Tongue (tissue), 2 donors: Measurements from ENCODE around the gene POLR2A. TPM values are rescaled to one million over a fixed set of nuclear protein-coding genes. Genes with fewer than 3 reads are reported as not detected.

Experiments used
- DNase-seq: peaks from one replicate; pipeline ENCODE4 v3.0.0-alpha.2; 2015
- total RNA-seq: library from RNA; depleted of rRNA; stranded (reverse); fragments of >200 nt; gene quantifications from one replicate; pipeline ENCODE4 v1.2.3, GENCODE V29; 2014

The POLR2A gene
- total RNA-seq, result 71.4 TPM

DNA sequence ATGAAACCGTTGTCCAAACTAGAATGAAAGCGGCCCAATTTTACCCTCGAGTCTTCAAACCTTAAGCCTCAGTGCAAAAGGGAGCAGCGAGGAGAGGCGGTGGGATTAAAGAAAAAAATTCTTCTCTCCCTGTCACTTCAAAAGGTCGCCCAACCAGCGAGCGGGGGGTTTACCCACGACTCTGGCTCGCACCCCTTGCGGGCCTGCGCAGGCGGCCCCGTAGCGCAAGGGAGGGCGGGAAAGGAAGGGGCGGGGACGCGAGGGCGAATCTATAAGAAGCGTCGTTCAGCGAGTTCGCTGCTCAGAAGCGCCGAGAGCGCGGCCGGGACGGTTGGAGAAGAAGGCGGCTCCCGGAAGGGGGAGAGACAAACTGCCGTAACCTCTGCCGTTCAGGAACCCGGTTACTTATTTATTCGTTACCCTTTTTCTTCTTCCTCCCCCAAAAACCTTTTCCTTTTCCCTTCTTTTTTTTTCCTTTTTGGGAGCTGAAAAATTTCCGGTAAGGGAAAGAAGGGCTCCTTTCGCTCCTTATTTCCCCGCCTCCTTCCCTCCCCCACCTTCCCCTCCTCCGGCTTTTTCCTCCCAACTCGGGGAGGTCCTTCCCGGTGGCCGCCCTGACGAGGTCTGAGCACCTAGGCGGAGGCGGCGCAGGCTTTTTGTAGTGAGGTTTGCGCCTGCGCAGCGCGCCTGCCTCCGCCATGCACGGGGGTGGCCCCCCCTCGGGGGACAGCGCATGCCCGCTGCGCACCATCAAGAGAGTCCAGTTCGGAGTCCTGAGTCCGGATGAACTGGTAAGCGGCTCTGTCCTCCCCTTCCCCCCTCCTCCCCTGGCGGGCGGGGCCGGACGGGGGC lies at the start of gene POLR2A:
POLR2A (plus strand) TSS at position 300 of the 852 bp plus-strand sequence.
- DNase-seq, result peak; percentile 99

DNA sequence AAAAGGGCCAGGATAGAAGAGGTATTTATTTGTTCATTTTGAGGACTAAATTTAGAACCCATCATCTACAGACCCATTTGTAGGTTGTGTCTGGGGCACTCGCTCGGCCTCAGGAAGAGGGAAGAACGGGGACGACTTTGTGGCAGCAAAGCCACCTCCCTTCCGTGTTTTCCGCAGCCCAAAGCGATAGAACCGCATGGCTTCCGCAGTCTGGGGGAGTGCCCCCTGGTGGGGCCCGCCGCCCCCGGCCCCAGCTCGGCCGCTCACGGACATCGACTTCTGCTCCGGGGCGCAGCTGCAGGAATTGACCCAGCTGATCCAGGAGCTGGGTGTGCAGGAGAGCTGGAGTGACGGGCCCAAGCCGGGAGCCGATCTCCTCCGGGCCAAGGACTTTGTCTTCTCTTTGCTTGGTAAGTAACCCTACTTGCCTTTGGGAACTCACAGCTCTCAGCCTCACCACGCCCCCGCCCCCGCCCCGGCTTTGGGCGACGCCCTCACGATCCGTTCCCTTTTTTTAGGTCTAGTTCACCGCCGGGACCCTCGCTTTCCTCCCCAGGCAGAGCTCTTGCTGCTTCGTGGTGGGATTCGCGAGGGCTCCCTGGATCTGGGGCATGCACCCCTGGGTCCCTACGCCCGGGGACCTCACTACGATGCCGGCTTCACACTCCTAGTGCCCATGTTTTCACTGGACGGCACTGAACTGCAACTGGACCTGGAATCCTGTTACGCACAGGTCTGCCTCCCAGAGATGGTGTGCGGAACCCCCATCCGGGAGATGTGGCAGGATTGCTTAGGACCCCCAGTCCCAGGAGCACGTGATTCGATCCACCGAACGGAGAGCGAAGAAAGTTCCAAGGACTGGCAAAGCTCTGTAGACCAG lies 48.2 kb upstream of the POLR2A start:
- peak; percentile 51 for DNase-seq

DNA sequence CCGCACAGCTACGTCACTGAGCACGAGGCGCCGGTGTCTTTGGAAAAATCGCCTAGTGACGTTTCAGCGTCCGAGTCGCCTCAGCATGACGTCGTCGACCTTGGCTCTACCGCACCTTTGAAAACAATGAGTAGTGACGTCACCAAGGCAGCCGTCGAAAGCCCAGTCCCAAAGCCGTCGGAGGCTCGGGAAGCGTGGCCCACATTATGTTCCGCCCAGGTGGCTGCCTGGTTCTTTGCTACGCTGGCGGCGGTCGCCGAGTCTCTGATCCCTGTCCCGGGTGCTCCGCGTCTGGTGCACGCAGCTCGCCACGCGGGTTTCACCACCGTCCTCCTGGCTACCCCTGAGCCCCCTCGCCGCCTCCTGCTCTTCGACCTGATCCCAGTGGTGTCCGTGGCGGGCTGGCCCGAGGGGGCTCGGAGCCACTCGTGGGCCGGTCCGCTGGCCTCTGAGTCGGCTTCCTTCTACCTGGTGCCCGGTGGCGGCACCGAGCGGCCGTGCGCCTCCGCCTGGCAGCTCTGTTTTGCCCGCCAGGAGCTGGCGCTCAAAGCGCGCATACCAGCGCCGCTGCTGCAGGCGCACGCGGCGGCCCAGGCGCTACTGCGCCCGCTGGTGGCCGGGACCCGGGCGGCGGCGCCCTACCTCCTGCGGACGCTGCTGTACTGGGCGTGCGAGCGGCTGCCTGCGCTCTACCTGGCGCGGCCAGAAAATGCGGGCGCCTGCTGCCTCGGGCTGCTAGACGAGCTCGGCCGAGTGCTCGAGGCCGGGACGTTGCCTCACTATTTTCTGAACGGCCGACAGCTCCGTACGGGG lies 47.4 kb upstream of the POLR2A start:
- DNase-seq, result peak; percentile 85

DNA sequence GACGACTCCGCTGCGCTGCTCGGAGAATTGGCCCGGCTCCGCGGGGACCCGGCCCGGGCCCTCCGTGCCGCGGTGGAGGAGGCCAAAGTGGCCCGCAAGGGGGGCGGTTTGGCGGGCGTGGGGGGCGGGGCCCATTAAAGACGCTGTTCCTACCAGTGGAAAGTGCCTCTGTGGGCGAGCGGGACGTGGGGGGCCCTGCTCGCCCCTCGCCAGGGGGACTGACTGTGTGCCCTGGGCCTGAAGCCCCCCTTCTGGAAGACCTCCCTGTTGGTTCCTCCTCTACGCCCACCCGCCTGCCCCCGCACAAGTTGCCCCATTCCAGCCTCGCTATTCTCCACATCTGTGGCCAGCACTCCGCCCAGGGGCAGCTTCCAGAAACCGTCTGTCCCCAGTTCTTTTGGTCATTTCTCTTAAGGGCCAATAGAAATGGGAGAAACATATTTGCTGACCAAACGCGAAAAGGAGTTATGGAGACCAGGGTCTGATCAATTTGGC lies 46.8 kb upstream of the POLR2A start:
- no peak for DNase-seq

DNA sequence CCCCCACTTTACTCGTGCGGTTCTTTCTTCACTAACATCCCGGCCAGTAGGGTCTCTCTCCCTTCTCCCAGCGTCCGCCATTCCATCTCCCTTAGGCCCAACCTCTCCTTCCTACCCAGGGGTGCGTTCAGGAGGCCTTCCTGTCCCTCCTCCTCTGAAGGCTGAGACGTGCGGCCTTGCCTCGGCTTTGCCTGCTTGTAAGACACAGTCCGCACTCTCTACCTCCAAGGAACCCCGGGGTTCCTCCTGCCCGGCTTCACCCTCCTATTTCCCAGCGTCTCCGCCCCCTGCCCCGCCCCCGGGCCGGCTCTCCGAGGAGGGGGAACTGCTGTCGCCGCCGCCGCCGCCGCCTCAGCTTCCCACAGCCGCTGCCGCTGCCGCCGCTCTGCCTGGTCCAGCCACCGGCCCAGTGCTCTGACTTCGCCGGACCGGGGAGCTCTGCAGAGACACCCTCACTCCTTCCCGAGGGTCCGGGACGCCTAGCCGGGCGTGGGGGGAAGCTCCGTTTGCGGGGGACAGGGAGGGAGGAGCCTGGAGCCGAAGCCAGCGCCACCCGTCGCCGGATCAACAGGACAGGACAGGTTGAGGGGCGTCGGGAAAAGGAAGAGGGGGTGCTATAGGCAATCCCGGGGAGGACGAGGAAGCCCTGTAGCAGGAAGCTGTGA lies 46.1 kb upstream of the POLR2A start:
- peak; percentile 68 for DNase-seq

DNA sequence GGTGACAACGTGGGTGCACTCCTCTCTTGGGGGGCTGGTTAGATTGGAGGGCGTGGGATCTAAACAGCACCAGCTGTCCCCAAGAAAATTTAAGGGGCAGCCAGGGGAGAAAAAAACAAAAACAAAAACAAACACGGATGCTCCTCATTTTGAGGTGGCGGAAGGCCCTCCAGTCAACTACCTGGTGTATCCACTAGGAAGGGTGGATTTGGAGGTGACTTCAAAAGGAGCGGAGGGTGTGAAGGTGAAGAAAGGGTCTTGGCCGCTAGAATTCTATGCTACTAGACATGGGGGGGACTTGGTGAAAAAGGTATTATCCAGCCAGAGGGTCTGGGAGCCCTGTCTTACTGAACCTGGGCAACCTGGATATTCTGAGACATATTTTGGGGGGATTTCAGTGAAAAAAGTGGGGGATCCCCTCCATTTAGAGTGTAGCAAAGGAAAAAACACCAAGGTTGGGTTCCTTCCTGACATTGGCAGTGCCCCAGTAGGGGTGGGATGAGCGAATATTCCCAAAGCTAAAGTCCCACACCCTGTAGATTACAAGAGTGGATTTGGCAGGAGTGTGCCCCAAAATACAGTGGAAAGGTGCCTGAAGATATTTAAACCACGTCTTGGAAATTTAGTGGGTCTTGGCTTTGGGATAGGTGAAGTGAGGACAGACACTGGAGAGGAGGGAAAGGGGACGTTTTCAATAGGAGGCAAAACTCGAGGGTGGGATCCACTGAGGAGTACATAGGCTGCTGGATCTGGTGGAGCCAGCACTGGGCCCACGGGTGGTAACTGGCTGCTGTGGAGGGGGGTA lies 45.3 kb upstream of the POLR2A start:
- DNase-seq, result no peak

DNA sequence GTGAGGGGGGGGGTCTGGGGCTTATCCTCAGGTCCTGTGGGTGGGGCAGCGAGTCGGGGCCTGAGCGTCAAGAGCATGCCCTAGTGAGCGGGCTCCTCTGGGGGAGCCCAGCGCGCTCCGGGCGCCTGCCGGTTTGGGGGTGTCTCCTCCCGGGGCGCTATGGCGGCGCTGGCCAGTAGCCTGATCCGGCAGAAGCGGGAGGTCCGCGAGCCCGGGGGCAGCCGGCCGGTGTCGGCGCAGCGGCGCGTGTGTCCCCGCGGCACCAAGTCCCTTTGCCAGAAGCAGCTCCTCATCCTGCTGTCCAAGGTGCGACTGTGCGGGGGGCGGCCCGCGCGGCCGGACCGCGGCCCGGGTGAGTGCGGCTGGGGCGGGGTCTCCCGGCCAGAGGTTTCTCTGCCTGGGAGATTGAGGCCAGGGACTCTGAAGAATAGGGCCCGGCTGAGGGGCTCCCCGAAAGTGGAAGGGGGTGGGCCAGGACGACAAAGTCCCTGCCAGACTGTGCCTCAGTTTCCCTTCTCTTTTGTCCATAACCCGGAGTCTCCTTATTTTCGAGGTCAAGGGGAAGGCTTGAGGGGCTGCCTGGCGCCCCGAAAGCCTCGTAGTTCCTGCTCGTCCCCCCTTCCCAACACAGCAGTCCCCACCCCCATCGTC lies 44.6 kb upstream of the POLR2A start, which contains the start of gene FGF11:
FGF11 (plus strand) TSS at position 51 of the 651 bp plus-strand sequence; CDS start at position 160, 109 bp downstream.
- no peak for DNase-seq

DNA sequence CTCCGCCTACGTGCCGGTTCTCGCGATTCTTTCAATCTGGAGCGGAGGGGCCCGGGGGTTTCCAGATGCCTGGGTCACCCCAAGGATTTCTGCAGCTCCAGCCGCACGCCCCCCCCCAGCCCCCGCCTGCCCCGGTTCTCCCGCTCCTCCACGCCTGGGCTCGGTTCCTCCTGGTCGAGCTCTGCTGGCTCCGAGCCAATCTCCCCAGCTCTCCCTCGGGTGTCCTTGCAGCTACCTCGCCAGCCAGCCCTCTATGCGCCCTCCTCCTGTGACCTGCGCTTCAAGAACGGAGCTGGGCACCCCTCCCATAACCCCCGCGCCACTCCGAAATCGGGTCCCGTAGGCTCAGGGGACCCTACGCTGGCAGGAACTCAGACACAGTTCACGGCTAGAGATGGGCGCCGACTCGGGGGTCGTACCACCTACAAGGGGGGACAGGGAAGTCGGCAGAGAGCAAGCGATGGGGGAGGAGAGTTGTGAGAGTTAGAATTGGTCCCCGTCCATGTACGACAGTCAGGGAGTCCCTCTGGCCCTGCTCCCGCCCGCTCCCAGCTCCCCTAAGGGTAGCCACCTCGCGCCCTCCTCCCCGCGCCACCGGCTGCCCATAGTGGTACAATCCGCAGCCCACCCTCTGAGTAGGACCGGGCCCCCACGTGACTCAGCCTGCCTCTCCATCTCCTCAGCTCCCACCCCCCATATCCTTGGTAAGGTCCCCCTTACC lies 43.9 kb upstream of the POLR2A start:
- DNase-seq, result peak; percentile 65

DNA sequence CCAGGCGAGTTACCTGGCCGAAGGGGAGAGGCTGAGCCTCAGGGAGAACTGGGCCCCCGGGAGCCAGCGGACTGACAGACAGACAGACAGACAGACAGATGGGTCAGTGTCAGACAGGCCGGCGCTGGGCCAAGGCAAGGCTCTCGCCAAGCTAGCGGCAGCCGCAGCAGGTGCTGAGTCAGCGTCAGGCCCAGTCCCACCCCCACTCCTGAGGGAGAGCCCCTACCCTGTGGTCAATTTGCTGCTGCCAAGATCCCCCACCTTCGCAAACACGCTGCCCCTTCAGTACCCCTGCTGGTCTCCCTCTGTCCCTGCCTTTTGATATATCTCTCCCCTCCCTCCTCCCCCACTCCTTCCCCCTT lies 43.4 kb upstream of the POLR2A start:
- DNase-seq, result peak; percentile 78

DNA sequence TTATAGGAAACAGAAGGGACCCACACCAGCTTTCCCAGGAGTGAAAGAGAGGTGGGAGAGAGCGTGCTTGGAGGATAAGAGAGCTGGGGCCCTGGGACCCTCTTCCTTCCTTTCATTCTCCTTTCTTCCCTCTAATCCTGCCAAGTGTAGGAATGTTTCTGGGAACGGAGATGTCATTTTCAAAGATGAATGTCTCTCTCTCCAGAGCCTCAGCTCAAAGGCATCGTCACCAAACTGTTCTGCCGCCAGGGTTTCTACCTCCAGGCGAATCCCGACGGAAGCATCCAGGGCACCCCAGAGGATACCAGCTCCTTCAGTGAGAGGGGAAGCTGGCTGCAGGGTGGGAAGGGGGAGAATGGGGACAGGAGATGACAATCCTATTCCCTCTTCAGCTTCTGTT lies 42.9 kb upstream of the POLR2A start:
- no peak for DNase-seq

DNA sequence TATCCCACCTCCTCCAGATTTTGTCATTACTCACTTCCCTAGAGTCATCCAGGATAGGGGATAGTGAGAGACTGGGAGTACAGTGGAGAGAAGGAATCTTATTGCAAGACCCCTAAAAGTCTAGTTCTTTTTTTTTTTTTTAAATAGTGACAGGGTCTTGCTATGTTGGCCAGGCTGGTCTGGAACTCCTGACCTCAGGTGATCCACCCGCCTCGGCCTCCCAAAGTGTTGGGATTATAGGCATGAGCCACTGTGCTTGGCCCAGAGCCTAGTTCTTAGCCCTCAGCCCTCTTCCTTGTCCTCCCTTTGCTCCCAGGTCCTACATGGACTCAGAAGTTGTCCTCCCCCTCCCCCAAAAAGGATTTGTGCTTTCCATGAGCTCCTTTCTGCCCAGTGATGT lies 42.0 kb upstream of the POLR2A start:
- DNase-seq, result no peak

DNA sequence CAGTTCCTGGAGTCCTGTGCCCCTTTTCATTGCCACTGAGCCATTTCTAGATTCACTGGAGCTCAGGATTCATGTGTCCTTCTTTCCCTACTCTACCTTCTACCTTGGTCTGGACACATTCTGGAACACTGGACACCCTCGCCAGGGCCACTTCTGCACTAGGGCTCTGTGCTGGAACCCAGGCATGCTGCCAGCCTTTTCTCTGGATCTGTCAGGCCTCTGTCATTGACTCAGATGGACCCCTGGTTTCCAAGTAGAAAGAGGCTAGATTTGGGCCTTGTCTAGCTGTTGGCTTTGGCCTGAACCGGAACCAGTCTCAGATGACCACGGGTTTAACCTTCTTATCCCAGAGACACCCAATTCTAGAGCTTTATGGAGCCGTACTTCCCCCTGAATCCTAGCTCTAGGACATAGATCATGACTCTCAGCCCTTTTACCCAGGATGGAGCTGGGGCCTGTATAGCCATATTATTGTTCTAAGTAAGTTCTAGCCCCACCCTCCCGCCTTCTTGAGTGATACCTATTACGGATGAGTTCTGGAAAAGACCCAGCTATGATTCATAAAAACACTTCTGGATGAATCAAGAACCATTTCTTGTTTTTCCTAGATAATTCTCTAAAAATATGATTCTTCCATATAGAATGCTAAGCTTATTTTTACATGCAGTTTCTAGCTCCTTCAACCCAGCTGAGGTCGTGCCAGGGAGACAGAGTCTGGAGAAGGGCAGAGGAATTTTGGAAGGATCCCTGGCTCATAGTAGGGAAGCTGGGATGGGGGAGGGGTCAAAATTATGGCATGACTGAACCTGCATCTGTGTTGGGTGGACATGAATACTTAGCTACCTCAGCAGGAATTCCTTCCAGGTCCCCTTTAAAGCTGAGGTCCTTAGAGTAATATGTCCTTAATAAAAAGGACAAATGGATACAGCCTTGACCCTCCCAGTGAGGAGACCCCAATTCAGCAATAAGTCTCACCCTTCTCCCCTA lies 40.4 kb upstream of the POLR2A start:
- DNase-seq, result no peak

DNA sequence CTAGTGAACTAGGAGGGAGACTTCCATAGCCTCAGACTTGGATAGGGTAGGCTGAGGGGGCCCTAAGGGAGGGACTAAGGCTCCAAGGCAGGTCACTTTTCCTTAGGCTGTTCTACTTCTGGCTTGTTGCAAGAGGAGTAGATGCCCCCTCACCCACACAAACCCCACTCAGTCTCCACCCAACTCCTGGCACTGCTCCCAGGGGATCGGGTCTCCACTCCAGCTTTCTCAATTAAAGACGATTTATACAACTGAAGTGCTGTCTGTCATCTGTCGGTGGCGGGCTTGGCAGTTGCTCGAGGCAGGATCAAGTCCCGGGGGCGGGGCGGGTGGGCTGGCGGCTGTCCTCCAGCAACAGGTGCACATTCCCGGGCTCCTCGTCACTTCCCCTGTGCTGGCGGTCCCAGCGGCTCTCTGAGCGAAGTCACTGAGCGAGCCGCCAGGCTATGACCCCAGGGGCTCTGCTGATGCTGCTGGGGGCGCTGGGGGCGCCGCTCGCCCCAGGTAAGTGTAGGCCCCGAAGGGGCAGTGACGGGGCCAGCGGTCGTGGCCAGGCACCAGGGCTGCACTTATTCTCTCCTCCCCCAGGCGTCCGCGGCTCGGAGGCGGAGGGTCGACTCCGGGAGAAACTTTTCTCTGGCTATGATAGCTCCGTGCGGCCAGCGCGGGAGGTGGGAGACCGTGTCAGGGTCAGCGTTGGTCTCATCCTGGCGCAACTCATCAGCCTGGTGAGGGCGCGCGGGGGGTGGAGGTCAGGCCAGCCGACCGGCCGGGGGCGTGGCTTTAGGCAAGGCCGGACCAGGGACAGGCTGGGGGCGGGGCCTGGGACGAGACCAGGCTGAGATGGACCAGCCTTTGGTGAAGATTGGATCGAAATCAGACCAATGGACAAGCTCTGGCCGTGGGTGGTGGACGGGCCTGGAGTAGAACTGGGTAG lies 39.2 kb upstream of the POLR2A start, which contains the start of gene CHRNB1:
CHRNB1 (plus strand) TSS at position 380 of the 937 bp plus-strand sequence; CDS start at position 447, 67 bp downstream.
- peak; percentile 92 for DNase-seq

DNA sequence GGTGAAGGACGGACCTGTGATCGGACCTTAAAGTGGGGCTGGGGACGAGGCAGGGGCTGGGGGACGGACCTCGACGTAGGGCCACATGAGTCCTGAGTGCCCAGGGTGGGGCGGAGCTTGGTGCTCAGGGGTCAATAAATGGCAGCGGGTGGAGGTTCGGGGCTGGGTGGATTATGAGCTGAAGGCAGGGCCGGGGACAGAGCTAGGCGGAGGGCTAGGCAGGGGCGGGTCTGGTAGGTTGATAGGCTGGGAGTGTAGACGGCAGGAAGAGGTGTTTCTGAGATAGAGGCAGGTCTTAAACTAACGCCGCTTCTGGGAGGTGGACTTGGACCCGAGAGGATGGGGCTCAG lies 38.6 kb upstream of the POLR2A start:
- DNase-seq, result peak; percentile 57

DNA sequence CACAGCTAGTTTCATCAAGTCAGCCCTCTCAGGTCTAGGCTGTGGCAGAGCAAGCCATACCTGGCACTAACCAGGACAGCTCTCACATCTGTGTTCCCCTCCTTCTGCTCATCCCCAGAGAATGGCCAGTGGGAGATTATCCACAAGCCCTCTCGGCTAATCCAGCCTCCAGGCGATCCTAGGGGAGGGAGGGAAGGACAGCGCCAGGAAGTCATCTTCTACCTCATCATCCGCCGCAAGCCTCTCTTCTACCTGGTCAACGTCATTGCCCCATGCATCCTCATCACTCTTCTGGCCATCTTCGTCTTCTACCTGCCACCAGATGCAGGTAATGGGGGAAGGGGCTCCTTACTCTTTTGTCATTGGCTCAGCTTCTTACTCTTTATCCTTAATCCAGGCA lies 35.7 kb upstream of the POLR2A start:
- DNase-seq, result no peak

DNA sequence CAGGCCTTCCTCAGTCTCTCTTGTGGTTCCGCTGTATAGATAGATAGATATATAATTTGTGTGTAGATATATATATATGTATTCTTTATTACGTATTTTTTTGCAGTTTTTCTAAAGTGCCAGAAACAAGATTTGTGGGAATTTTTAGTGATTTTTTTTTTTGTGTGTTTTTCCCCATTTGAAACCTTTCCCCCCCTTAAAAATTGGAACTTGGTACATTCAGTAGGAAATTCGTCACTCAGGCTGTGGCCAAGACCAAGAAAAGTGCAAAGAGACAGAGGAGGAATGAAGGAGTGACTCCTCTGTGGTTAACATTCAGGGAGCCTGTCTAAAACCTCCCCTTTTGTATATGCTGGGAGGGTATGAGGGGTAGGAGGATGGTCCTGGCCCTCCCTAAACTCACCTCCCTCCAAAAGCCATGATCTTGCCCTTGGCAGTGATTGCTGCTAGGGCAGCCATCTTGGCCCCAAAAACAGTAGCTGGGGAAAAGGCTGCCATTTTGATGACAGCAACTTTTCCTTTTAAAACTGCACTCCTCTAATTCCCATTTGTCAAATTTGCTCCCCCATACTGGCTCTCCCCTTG lies 24.1 kb upstream of the POLR2A start:
- no peak for DNase-seq
